ES-I3 (cell line): ENCODE data around the gene LHFPL2.
A peak's percentile ranks its signal among the peaks of the same experiment; 100 is the strongest.

Experiments
- H3K36me3 ChIP-seq: 2 replicates; pipeline ENCODE4 v1.6.1; 2013; ENCODE audit warnings: mild to moderate bottlenecking, low read length, control low read depth, moderate library complexity; ENCODE audit not compliant: insufficient read depth
- H3K4me1 ChIP-seq: 2 replicates; pipeline ENCODE4 v1.6.1; 2013; ENCODE audit warnings: mild to moderate bottlenecking, control low read depth, low read length; ENCODE audit not compliant: insufficient read depth
- H3K9ac ChIP-seq: 2 replicates; pipeline ENCODE4 v1.6.1; 2013; ENCODE audit warnings: low read depth, mild to moderate bottlenecking, low read length, moderate library complexity
- H3K9me3 ChIP-seq: 2 replicates; pipeline ENCODE4 v1.6.1; 2013; ENCODE audit warnings: mild to moderate bottlenecking, low read length, moderate library complexity; ENCODE audit not compliant: control insufficient read depth, insufficient read depth

The LHFPL2 gene

DNA sequence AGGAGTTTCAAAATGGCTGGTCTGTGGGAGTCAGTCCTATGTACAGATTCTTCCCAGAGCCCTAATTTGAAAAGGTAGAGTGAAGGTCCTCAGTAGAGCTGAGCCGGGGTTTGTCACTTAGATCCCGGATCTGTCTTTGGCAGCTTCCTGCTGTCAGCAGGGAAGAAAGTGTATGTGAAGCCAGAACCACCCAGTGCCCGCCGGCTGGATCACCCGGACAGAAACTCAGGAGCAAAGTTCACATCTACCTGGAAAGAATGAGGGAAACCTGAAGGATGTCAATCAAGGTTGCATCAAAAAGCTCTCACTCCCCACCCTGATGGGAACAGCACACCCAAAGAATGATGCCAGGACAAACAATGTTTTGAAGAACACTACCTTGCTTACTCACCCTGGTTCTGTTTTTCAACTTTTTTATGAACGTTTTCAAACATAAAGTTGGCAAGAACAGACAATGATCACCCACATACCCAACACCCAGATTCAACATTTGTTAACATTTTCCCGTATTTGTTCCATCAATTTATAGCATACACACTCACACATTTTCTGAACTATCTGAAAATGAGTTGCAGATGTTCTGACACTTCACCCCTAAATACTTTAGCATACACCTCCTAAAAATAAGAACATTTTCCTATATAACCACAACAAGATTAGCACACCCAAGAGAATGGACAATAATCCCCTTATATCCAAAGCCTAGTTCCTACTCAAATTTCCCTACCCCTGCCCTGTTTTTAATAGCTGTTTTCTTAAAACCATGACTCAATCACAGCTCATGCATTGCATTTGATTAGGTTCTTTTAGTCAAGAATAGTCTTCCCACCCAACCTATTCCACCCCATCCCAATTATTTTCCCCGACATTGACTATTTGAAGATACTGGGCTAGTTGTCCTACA is 133.9 kb downstream of the LHFPL2 start:
- H3K9ac ChIP-seq: no peak overlapping the region
- peaks cover 11% of the 10 kb centered on the region; the same call in 1 of the 2 replicates for H3K4me1 ChIP-seq
- no peaks in the 10 kb centered on the region for H3K9me3 ChIP-seq
- H3K36me3 ChIP-seq: no peaks in the 10 kb centered on the region

DNA sequence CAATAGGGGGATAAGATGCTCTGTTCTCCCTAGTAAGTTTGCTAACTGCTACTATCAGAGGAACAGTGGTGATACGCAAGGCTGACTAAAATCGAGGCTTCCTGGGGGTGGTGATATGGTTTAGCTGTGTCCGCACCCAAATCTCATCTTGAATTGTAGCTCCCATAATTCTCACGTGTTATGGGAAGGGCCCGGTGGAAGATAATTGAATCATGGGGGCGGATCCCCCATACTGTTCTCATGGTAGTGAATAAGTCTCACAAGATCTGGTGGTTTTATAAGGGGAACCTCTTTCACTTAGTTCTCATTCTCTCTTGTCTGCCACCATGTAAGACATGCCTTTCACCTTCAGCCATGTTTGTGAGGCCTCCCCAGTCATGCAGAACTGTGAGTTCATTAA is 135.1 kb downstream of the LHFPL2 start:
- Histone ChIP-seq H3K9me3 (no peaks in the 10 kb centered on the region), H3K4me1 (peaks cover 13% of the 10 kb centered on the region), H3K9ac (no peak overlapping the region), H3K36me3 (no peaks in the 10 kb centered on the region)

GRCh38 chr5:78512435-78512834 is 136.1 kb downstream of the LHFPL2 start:
- no peaks in the 10 kb centered on the region for H3K36me3 ChIP-seq
- H3K9ac ChIP-seq: no peak overlapping the region
- no peaks in the 10 kb centered on the region for H3K9me3 ChIP-seq
- peaks cover 15% of the 10 kb centered on the region for H3K4me1 ChIP-seq

GRCh38 chr5:78511121-78511906 is 137.3 kb downstream of the LHFPL2 start:
- Histone ChIP-seq H3K9ac (no peak overlapping the region), H3K9me3 (no peaks in the 10 kb centered on the region), H3K4me1 (peaks cover 15% of the 10 kb centered on the region), H3K36me3 (no peaks in the 10 kb centered on the region)

DNA sequence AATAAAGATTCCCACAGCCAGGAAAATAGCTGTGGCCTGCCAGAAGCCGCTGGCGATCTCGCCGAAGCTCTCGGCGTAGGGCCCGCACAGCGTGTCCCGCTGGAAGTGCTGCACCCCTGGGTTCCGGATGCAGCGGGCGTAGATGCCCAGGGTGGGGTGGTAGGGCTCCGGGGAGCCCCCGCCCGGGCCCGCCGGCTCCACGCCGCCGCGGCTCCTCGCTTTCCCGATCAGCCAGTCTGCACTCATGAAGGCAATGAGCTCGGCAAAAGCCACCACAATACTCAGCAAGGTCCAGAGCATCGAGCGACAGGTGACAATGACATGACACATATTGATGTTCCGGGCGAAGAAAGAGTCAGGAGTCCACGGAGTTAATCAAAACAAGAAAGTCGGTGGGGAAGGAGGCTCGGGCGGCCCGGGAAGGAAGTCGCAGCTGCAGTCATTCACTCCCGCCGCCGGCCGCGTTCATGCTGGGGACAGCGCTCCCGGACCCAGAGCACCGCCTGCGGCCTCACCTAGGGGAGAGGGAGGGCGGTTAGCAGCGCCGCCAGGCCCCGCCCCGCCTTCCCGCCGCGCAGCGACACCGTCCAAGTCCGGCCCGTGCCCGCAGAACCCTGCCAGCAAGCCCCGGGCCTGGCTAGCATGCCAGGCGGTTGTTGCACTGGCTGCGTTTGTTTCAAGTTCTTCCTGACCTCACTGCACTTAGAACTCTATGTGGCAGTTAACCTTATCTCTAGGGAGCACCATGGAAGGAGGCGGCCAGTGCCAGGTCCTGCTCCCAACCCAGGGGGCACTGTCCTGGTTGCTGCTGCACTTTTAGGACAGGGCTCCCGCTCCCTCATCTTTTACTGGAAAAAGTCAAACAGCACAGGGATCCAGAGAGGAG is 138.4 kb downstream of the LHFPL2 start:
- Histone ChIP-seq H3K9me3 (no peaks in the 10 kb centered on the region), H3K9ac (peak overlapping the region; percentile 55; the same call in 1 of the 2 replicates), H3K36me3 (no peaks in the 10 kb centered on the region), H3K4me1 (peaks cover 18% of the 10 kb centered on the region)

DNA sequence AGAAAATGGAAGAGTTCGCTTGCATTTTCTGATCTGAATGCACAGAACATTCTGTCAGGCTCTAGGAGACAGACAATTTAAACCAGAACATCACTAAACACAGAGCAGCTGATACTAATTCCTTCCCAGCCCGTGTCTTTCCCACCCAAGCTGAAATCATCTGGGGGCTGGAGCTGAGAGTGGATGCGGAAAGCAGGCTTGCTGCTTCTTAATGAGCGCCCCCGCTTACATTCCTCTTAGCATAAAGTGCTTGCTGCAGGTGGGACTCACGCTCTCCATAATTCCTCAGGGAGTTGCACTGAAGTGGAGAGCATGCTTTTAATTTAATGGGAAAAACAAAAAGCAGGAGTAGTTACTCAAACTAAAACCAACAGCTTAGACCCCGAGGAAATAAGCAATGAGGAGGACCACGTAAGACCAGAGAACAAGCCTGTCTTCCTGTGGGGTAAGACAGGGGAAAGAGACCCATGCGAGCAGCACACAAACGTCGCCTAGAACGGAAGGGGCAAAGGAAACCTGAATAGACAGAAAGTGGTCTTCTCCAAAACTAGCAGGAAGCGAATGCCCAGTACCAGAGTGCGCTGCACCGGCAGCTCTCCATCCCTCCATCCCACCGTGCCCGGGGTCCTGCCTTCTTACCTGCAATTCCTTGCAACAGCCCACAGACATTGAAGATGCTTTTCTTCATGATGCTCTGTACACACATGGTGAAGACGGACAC is 139.3 kb downstream of the LHFPL2 start:
- peak overlapping the region; percentile 55; the same call in 1 of the 2 replicates for H3K9ac ChIP-seq
- no peaks in the 10 kb centered on the region for H3K36me3 ChIP-seq
- H3K9me3 ChIP-seq: no peaks in the 10 kb centered on the region
- peaks cover 24% of the 10 kb centered on the region for H3K4me1 ChIP-seq

DNA sequence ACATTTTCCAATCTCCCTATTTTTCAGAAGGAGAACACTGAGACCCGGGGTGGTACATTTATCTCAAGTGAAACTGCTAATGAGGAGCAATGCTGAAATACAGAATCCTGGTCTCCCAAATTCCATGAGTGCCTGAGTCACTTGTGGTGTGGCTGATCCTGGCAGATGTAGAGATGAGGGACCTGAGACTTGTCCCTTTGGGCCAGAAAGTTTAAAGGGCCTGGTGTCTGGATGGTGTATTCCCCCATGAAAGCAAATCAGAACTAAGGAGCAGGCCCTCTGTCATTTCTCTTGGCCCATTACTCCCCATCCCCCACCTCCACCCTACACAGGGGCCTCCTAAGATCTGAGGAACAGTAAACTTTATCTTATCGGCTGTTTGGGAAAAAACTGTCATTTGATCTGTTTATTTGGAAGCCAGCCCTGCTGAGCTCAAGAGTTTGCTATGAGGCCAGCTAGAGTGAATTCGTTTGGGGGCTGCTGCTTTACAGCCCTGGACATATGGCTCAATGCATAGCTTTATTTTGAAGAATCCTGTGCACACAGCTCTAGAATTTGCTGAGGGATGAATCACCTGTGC is 140.3 kb downstream of the LHFPL2 start:
- Histone ChIP-seq H3K4me1 (peaks cover 24% of the 10 kb centered on the region), H3K9ac (no peak overlapping the region)

GRCh38 chr5:78507531-78507930 is 141.0 kb downstream of the LHFPL2 start:
- H3K4me1 ChIP-seq: peaks cover 24% of the 10 kb centered on the region
- no peaks in the 10 kb centered on the region for H3K36me3 ChIP-seq
- no peaks in the 10 kb centered on the region for H3K9me3 ChIP-seq
- H3K9ac ChIP-seq: no peak overlapping the region

More for the DNA sequence above, 140.3 kb downstream of the LHFPL2 start:
- Histone ChIP-seq H3K9me3 (no peaks in the 10 kb centered on the region), H3K36me3 (no peaks in the 10 kb centered on the region)

DNA sequence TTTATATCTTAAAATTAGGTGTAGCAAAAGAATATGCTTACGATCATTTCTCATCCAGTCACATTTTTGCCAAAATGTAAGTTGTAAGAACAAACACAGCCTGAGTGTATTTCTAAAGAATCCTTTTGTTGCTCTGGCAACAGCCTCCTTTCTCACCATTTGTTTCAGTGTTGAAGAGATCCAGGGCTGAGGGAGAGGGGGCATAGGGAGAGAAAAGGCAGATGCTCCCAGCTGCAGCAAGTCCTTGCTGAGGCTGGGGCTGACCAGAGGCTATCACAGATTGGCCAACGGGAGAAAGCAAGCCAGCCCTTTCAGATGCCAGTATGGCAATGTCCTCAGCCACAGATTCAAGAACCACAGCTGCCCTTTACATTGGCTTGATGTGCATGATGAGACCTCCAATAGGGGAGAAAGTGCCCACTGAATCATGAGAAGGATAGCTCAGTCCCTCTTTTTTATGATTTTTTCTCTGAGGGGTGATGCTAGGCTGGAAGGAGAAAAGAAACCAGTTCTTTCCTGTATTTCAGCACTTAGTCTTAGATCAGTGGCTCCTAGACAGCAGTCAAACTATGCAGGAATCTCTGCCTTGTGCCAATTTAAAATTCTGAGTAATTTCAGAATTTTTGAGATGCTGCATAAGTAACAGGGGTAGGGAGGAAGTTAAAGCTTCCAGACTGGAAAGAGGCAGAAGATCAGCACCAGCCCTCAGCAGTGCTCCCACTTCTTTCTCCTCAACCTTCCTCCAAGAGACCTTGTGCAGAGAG is 142.1 kb downstream of the LHFPL2 start:
- H3K9me3 ChIP-seq: no peaks in the 10 kb centered on the region
- H3K9ac ChIP-seq: no peak overlapping the region
- H3K36me3 ChIP-seq: no peaks in the 10 kb centered on the region
- peaks cover 24% of the 10 kb centered on the region for H3K4me1 ChIP-seq

DNA sequence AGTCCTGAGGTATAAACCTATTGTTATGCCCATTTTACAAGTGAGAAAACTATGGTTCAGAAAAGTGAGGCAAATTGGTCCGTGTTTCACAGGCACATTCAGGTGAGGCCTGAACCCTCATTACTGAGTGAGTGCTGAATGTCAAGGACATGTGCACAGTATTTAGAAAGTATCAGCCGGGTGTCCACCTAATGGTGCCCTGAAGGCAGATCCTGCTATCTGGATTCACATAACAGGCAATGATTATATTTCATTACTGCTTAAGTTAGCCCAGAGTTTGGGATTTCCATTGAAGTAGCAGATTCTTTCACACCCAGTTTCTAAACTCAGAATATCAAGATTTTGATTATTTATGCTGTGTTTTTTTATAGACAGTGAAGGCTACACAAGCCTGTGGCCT is 142.7 kb downstream of the LHFPL2 start:
- no peak overlapping the region for H3K9ac ChIP-seq
- H3K36me3 ChIP-seq: no peaks in the 10 kb centered on the region
- peaks cover 24% of the 10 kb centered on the region for H3K4me1 ChIP-seq
- no peaks in the 10 kb centered on the region for H3K9me3 ChIP-seq

DNA sequence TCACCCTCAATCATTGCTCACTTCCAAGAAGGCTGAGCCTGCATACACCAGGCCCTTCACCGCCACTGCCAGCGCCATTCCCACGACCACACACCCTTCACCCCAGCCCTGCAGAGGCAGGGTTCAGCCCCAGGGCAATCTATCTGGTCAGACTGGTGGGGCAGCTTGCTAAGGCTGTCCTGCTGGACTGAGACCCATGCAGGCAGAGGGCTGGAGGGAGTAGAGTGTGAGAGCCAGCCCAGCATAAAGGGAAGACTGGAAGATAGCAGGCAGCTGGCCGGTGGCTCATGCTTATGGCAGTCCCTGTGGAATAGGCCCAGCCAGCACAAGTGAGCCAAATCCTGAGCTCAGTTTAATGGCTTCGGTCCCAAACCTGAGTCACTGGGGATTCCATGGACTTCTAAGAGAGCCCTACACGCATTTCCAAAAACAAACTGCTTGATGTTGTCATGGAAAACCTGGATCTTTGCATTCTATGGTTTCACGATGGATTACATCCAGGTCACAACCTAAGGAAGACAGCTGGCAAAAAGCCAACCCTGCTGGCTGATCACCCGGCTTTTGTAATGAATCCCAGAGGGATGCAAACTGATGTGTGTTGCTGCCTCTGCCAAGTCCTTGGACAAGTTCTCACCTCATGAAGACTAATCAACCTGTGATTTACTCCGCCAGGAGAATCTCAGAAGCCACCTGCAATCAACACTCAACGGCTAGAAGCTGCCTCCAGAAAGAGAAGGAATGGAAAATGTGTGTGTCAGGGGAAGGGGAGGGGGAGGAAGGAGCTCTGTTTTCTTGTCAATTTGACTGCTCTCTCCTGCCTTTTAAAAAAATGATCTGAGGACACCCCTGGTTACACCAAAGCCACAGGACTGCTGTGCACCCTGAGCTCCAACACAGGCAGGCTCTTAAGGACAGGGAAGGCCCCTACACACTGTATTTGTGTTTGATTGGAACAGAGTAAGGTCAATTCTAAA is 143.6 kb downstream of the LHFPL2 start:
- no peak overlapping the region for H3K9ac ChIP-seq
- peaks cover 24% of the 10 kb centered on the region for H3K4me1 ChIP-seq
- no peaks in the 10 kb centered on the region for H3K36me3 ChIP-seq
- H3K9me3 ChIP-seq: no peaks in the 10 kb centered on the region
